Neural cell (in vitro differentiated cells): ENCODE results near the gene TBP.

Experiments used
- EP300 ChIP-seq: fragments of 450-650 bp; conservative IDR thresholded peaks from 2 replicates; pipeline ENCODE4 v1.6.1; 2014; ENCODE audit warnings: antibody characterized with exemption, mild to moderate bottlenecking, moderate library complexity; ENCODE audit not compliant: poor library complexity, severe bottlenecking
- EZH2 ChIP-seq: fragments of 200-600, 300-800 bp; shearing (Covaris generic), sonication (generic); IDR thresholded peaks from 2 replicates; pipeline ENCODE4 v1.6.1; 2014; ENCODE audit warnings: antibody characterized with exemption, low read length, borderline replicate concordance, mild to moderate bottlenecking; ENCODE audit not compliant: insufficient read depth, poor library complexity, severe bottlenecking
- MXI1 ChIP-seq: fragments of 450-650 bp; conservative IDR thresholded peaks from 2 replicates; pipeline ENCODE4 v1.6.1; 2014; ENCODE audit warnings: antibody characterized with exemption, mild to moderate bottlenecking; ENCODE audit not compliant: poor library complexity, severe bottlenecking
- POLR2AphosphoS5 ChIP-seq: IDR thresholded peaks from 2 replicates; pipeline ENCODE4 v1.6.1; 2012
- RAD21 ChIP-seq: fragments of 450-650 bp; conservative IDR thresholded peaks from 2 replicates; pipeline ENCODE4 v1.6.1; 2014; ENCODE audit warnings: antibody characterized with exemption, mild to moderate bottlenecking, moderate library complexity
- SMC3 ChIP-seq: fragments of 450-650 bp; conservative IDR thresholded peaks from 2 replicates; pipeline ENCODE4 v1.6.1; 2014; ENCODE audit warnings: antibody characterized with exemption, mild to moderate bottlenecking, moderate library complexity; ENCODE audit not compliant: poor library complexity
- TAF1 ChIP-seq: IDR thresholded peaks from 2 replicates; pipeline ENCODE4 v1.6.1; 2012; ENCODE audit warnings: low read depth
- TF ChIP-seq, protein P1 (sequence below): fragments of 450-650 bp; IDR thresholded peaks from 2 replicates; pipeline ENCODE4 v1.5.1; 2014; ENCODE audit warnings: antibody characterized with exemption, mild to moderate bottlenecking, moderate library complexity; ENCODE audit not compliant: poor library complexity, severe bottlenecking

DNA sequence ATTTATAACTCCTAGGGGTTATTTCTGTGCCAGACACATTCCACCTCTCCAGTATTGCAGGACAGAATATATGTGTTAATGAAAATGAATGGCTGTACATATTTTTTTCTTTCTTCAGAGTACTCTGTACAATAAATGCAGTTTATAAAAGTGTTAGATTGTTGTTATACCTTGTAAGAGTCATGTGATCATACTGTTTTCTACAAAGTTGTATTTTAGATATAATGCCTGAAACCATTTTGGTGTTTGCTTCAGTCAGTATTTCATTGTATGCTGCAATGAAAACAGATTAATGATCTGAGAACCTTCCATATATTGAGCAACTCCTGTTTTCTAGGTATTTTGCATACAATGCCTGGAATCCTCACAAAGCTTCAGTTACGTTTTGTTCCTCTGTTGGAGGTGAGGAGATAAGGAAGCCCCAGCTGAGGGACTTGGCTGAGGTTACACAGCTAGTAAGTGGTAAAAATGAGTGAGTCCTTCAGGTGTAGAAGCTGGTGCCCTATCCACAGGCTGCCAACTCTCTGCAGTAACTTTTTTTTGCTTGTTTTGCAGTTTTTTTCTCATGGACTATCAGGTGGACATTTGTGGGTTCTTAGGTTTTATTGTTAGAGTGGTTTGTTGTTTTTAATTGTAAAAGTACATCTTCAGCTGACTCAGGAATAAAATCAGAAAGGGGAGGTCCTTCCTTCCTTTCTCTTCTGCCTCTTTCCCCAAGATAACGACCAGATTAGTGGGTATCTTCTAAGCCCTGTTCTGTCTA lies 18.7 kb downstream of the TBP start:
- TF ChIP-seq, protein P1, sequence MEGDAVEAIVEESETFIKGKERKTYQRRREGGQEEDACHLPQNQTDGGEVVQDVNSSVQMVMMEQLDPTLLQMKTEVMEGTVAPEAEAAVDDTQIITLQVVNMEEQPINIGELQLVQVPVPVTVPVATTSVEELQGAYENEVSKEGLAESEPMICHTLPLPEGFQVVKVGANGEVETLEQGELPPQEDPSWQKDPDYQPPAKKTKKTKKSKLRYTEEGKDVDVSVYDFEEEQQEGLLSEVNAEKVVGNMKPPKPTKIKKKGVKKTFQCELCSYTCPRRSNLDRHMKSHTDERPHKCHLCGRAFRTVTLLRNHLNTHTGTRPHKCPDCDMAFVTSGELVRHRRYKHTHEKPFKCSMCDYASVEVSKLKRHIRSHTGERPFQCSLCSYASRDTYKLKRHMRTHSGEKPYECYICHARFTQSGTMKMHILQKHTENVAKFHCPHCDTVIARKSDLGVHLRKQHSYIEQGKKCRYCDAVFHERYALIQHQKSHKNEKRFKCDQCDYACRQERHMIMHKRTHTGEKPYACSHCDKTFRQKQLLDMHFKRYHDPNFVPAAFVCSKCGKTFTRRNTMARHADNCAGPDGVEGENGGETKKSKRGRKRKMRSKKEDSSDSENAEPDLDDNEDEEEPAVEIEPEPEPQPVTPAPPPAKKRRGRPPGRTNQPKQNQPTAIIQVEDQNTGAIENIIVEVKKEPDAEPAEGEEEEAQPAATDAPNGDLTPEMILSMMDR: no peak
- no peak for TF ChIP-seq EZH2
- TF ChIP-seq POLR2AphosphoS5: no peak
- TF ChIP-seq MXI1: no peak
- TF ChIP-seq RAD21: no peak
- TF ChIP-seq EP300: no peak
- TF ChIP-seq SMC3: no peak
- TF ChIP-seq TAF1: no peak
